ENCODE results near the gene MAPK8IP2.

The MAPK8IP2 gene

GRCh38 chr22:50603511-50604255, 3.1 kb downstream of the MAPK8IP2 start:
- TF ChIP-seq ZNF777 (tag by site-specific recombination; IDR thresholded peaks at IDR 0.05; ENCODE audit: borderline replicate concordance) (no peak), ZNF513 (tag by site-specific recombination; IDR thresholded peaks at IDR 0.05) (no peak), ZNF140 (tag by site-specific recombination; IDR thresholded peaks at IDR 0.05) (no peak), HIC1 (tag by site-specific recombination; IDR thresholded peaks at IDR 0.05) (no peak), ZNF639 (tag by site-specific recombination; IDR thresholded peaks at IDR 0.05) (no peak), ZNF311 (tag by site-specific recombination; IDR thresholded peaks at IDR 0.05; ENCODE audit: borderline replicate concordance) (no peak), KLF10 (tag by site-specific recombination; IDR thresholded peaks at IDR 0.05) (no peak), ZNF548 (tag by site-specific recombination; IDR thresholded peaks at IDR 0.05) (no peak), ZNF776 (tag by site-specific recombination; IDR thresholded peaks at IDR 0.05; ENCODE audit: borderline replicate concordance) (no peak), GLIS1 (tag by site-specific recombination; IDR thresholded peaks at IDR 0.05) (no peak)
- Histone ChIP-seq H3K27ac (ENCODE audit: extremely low read depth, low read depth, low read length) (no peak overlapping the region), H3K9me3 (ENCODE audit: control insufficient read depth, insufficient read depth, low read depth, low read length) (no peaks in the 10 kb centered on the region), H3K36me3 (ENCODE audit: control insufficient read depth in 2 of 2, insufficient read depth in 1 of 2, low read length in 2 of 2) (peaks cover 0 to 58% of the 10 kb centered on the region in 2 experiments; a peak in 1 of 3 replicates), H3K4me3 (ENCODE audit: low read depth, low read length) (no peak overlapping the region), H3K4me1 (ENCODE audit: control insufficient read depth, insufficient read depth, low read length) (0 out of 2 replicates have a peak, but pooled peaks cover 3% of the 10 kb centered on the region)
- ChIA-PET CTCF (interaction anchor here (0.5 kb wide), 1 partner anchor 128 kb away, joined by 3 read pairs; no protein-coding TSS in a partner anchor), POLR2A (no interaction called here)

- ChIA-PET POLR2A (no interaction called here), CTCF (no interaction called here)
- H3K27ac ChIP-seq (ENCODE audit: extremely low read depth, low read depth, low read length), result no peak overlapping the region
- H3K4me1 ChIP-seq (ENCODE audit: control insufficient read depth, insufficient read depth, low read length), result 0 out of 2 replicates have a peak, but pooled peaks cover 3% of the 10 kb centered on the region
- TF ChIP-seq ZNF670 (tag by site-specific recombination; IDR thresholded peaks at IDR 0.05; ENCODE audit: low read depth), result no peak
- peak; percentile 32; the same call in 1 of the 2 replicates for TF ChIP-seq ZNF513 (tag by site-specific recombination; IDR thresholded peaks at IDR 0.05)
- no peaks in the 10 kb centered on the region for H3K9me3 ChIP-seq (ENCODE audit: control insufficient read depth, insufficient read depth, low read depth, low read length)
- H3K36me3 ChIP-seq (ENCODE audit: control insufficient read depth in 2 of 2, insufficient read depth in 1 of 2, low read length in 2 of 2), result peaks cover 0 to 64% of the 10 kb centered on the region in 2 experiments; a peak in 1 of 3 replicates
- no peak overlapping the region for H3K4me3 ChIP-seq (ENCODE audit: low read depth, low read length)
Observed at GRCh38 chr22:50604256-50605001, 3.8 kb downstream of the MAPK8IP2 start.
